ELR (cell line): ENCODE results near the gene TMED6.

Experiments
- DNase-seq: peaks from one replicate; pipeline ENCODE4 v3.0.0-alpha.2; 2015; ENCODE audit warnings: low read depth

The TMED6 gene

GRCh38 chr16:69324013-69324531, 27.5 kb downstream of the TMED6 start:
- DNase-seq = no peak

- DNase-seq = no peak
These were observed 28.2 kb downstream of the TMED6 start for GRCh38 chr16:69323415-69323814.

DNA sequence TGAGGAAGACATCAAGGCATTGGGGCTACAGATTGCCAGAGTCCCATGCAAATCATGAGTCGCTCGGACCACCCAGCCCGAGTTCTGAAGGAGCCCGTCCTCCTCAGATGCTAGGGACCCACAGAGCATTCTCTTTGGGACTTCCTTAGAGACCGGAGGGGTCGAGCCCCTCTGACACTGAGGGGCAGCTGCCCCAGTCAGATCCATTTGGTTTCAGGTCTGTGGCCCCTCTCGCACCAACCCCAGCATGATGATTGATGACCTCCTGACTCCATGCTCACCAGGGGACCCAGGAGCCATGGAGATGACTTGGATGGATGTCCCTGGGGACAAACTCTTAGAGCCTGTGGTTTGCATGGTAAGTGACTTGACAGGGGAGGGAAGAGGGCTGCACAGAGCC, 29.2 kb downstream of the TMED6 start:
- no peak for DNase-seq

GRCh38 chr16:69321080-69321479, 30.5 kb downstream of the TMED6 start:
- DNase-seq = no peak

DNA sequence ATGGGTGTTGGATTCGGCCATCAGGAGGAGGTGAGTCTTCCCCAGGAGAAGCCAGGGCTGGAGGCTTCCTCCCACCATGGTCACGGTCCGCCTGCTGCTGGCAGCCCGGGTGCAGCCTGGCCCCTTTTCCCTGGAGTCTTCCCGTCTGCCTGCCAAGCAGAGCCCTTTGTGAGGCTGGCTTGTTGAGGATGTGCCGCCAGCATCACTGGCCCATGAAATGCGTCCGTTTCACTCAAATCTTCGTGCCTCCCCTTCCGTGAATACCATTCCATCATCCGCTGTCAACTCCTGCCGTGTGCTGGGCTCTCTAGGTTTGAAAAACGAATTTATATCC, 30.9 kb downstream of the TMED6 start:
- DNase-seq = no peak

DNA sequence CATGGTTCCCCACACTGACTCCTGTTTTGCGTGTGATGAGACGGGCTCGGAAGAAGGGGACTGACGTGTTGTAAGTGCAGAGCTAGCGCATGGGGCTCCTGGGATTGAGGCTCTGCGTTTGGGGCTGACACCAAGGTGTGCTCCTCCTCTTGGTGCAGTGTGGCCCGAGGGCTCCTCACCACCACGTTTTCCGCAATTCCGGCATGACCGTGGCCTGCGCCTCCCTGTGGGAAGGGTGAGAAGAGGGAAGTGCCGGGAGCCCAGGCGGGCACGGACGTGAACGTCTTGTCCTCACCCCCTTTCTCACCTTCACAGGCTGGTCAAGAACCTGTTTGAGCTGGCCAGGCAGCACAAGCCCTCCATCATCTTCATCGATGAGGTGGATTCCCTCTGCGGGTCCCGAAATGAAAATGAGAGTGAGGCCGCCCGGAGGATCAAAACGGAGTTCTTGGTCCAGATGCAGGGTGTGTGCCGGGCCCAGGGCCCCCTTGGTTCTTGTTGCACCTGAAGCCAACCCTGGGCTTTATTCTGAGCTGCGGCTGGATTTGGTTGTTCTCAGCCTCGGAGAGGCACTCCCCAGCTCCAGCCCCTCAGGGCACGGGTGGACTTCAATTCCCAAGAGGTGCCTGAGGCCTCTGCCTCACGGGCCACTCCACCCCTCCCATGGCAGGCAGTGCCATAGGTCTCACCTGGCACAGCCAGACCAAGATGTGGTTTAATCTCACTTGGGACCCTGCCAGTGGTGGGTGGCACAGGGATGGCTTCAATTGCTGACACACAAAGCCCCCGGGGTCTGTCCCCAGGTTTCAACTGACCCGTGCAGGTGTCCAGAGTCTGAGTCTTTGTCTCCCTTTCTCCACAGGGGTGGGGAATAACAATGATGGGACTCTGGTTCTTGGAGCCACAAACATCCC, 31.5 kb downstream of the TMED6 start:
- DNase-seq = no peak

- no peak for DNase-seq
These were observed 32.2 kb downstream of the TMED6 start for GRCh38 chr16:69319381-69319780.

DNA sequence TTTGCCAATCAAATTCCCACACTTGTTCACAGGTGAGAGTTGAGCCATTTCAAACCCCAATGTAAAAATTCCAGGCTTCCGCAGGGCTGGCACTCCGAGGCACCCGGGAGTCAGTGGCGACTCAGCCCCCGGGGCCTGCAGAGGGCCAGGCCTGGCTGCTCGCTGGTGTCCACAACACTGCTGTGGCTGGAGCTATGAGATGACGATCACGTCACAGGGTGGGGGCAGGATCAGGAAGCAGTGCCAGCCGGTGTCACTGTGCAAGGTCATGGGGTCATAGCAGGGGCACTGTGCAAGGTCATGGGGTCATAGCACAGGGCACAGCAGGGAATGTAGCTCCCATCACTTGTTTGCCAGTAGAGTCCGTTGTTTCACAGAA, 32.7 kb downstream of the TMED6 start:
- DNase-seq = no peak

- no peak for DNase-seq
These were observed 33.2 kb downstream of the TMED6 start for GRCh38 chr16:69318177-69318910.

DNA sequence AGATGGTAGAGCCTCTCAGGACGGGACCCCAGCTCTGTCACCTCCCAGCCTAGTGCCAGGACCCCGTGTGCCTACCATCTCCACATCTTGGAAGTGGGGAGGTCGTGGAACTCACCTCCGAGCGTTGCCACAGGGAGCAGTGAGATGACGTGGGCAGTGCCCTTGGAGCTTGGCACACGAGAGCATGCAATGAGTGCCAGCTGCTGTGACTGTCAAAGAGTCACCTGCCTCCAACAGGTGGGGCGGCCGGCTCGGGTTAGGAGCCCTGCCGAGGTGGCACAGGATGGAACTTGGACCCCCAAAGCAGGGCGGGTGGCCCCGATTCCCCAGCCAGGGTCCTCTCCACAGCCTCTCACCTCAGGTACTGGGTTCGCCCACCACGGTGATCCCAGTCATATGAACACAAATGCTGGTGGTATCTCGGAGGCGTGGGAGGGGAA, 35.0 kb downstream of the TMED6 start:
- no peak for DNase-seq

- no peak for DNase-seq
These were observed 35.9 kb downstream of the TMED6 start for GRCh38 chr16:69315486-69316311.

DNA sequence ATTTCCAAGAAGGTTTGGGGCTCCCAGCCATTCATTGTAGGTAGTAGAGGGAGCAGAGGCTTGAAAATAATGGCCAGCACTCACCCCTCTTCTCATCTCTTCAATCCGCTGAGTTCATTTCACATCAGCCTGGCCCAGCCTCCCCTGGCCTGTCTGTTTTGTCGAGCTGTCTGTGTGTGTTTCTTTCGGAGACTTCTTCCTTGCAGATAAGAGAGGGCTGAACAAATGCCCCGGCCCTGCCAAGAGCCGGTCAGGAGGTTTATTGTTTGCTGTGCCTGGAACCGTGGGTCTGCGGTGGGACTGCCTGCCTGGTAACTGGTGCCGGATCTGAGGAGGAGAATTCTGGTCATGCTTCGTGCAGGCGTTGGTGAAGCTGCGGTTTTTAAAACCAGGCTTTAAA, 37.1 kb downstream of the TMED6 start:
- DNase-seq = no peak

DNA sequence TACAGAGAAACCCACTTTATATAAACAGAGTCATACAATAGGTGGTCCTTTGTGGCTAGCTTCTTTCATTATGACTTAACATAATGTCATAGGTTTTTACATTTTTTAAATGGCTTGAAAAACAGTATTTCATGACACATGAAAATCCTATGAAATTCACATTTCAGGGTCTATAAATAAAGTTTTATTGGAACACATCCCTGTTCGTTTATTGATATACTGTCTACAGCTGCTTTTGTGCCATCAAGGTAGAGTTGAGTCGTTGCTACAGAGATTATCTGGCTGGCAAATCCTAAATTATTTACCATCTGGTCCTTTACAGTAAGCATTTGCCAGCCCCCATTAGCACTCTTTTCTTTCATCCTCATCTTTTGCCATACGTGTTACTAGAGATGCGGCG, 38.1 kb downstream of the TMED6 start:
- no peak for DNase-seq

GRCh38 chr16:69311533-69312387, 39.8 kb downstream of the TMED6 start:
- DNase-seq = peak; percentile 56

- peak; percentile 96 for DNase-seq
These were observed 40.7 kb downstream of the TMED6 start, which contains the start of gene VPS4A for GRCh38 chr16:69310653-69311532. Gene VPS4A, plus strand, starts transcription at chr16:69311350. Its CDS starts 162 bp downstream, at chr16:69311512.

DNA sequence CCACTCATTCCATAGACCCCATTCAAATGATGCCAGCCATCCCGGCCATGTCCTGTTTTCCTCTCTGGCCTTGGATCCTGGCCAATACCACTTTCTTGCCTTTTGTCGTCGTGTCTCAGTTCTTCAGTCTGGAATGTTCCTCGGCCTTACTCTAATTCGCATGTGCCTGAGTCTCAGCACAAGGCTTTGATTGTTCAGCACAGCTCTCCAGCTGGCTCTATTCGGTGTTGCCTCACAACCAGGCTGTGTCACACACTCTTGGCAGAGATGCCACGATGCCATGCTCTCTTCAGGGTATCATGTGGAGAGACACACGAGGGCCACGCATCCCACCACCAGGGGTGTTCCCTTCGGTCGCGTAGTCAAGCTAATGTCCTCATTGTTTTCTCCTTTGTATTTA, 42.3 kb downstream of the TMED6 start:
- no peak for DNase-seq

- DNase-seq = no peak
These were observed 43.7 kb downstream of the TMED6 start for GRCh38 chr16:69307856-69308255.

DNA sequence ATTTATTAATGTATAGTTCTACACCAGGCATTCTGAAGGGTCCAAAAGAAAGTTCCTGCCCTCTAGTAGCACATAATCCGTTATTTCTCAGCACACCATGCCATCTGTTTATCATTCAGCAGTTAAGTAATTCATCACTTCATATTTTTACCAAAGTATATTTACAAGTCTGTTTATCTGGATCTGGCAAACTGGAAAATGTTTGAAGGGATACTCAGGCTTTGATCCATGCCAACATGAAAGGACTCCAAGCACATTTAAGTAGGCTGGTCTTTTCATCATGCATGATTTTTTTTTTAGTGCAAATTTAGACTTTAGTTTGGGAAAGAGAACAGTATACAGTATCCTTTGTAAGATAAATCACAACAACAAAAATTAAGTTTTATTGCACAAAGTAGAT, 44.5 kb downstream of the TMED6 start:
- DNase-seq = no peak

- no peak for DNase-seq
These were observed 45.6 kb downstream of the TMED6 start for GRCh38 chr16:69306031-69306430.

DNA sequence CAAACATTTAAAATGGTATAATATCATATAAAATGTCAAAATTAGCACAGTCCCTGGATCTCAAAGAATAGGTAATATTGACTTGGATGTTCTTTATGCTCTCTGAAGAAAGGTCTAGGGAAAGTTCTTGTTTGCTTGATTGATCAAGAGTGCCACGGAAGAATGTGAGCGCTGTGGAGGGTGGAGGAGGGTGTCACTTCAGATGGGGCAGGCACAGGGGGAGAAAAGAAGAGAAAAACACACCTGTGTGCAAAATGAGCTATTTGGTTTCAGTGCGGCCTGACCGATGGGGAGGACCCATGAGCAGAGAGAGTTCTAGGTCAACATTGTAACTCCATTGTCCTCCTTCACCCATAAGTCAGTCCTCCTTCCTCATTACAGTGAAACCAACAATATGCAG, 49.3 kb downstream of the TMED6 start:
- no peak for DNase-seq
